ENCODE results near the gene HOXD8. TPM values are rescaled to one million over a fixed set of nuclear protein-coding genes. Genes with fewer than 3 reads are reported as not detected.

Gene HOXD8
- total RNA-seq, 1 donor from 2014 or later: not detected

GRCh38 chr2:176081837-176082524, 47.5 kb upstream of the HOXD8 start:
- Mint-ChIP-seq H3K9me3 (ENCODE audit: low read depth) (no peaks in the 10 kb centered on the region), H3K36me3 (ENCODE audit: low read depth) (peaks cover 6% of the 10 kb centered on the region), H3K4me1 (ENCODE audit: low read depth) (peaks cover 27% of the 10 kb centered on the region), H3K4me3 (ENCODE audit: unreplicated experiment) (no peak overlapping the region), H3K27ac (ENCODE audit: unreplicated experiment) (no peak overlapping the region), H3K27me3 (ENCODE audit: low read depth) (peaks cover 74% of the 10 kb centered on the region)
- DNase-seq (ENCODE audit: low spot score): no peak
- no peak for TF ChIP-seq CTCF (IDR thresholded peaks at IDR 0.05)

GRCh38 chr2:176082525-176082823, 47.0 kb upstream of the HOXD8 start:
- Mint-ChIP-seq H3K27me3 (ENCODE audit: low read depth) (peaks cover 74% of the 10 kb centered on the region), H3K9me3 (ENCODE audit: low read depth) (no peaks in the 10 kb centered on the region), H3K27ac (ENCODE audit: unreplicated experiment) (no peak overlapping the region), H3K4me1 (ENCODE audit: low read depth) (peaks cover 27% of the 10 kb centered on the region), H3K4me3 (ENCODE audit: unreplicated experiment) (no peak overlapping the region), H3K36me3 (ENCODE audit: low read depth) (peaks cover 6% of the 10 kb centered on the region)
- no peak for TF ChIP-seq CTCF (IDR thresholded peaks at IDR 0.05)
- no peak for DNase-seq (ENCODE audit: low spot score)

GRCh38 chr2:176082824-176083751, 46.4 kb upstream of the HOXD8 start:
- Mint-ChIP-seq H3K27ac (ENCODE audit: unreplicated experiment) (no peak overlapping the region), H3K27me3 (ENCODE audit: low read depth) (peaks cover 81% of the 10 kb centered on the region), H3K4me3 (ENCODE audit: unreplicated experiment) (no peak overlapping the region), H3K4me1 (ENCODE audit: low read depth) (peaks cover 30% of the 10 kb centered on the region), H3K36me3 (ENCODE audit: low read depth) (peaks cover 6% of the 10 kb centered on the region), H3K9me3 (ENCODE audit: low read depth) (no peaks in the 10 kb centered on the region)
- DNase-seq (ENCODE audit: low spot score): no peak
- TF ChIP-seq CTCF (IDR thresholded peaks at IDR 0.05): no peak

GRCh38 chr2:176083796-176084261, 45.7 kb upstream of the HOXD8 start, which contains the start of gene EVX2:
TSS of gene EVX2 (minus strand) at chr2:176083962. CDS start at chr2:176083776, 186 bp downstream.
- H3K4me1 Mint-ChIP-seq (ENCODE audit: low read depth): peaks cover 34% of the 10 kb centered on the region
- H3K27ac Mint-ChIP-seq (ENCODE audit: unreplicated experiment): no peak within 1 kb of the TSS
- peaks cover 81% of the 10 kb centered on the region for H3K27me3 Mint-ChIP-seq (ENCODE audit: low read depth)
- DNase-seq (ENCODE audit: low spot score): no peak
- H3K9me3 Mint-ChIP-seq (ENCODE audit: low read depth): no peaks in the 10 kb centered on the region
- peaks cover 6% of the 10 kb centered on the region for H3K36me3 Mint-ChIP-seq (ENCODE audit: low read depth)
- no peak for TF ChIP-seq CTCF (IDR thresholded peaks at IDR 0.05)
- H3K4me3 Mint-ChIP-seq (ENCODE audit: unreplicated experiment): no peak within 1 kb of the TSS

GRCh38 chr2:176084611-176085119, 44.8 kb upstream of the HOXD8 start:
- peaks cover 2% of the 10 kb centered on the region for H3K36me3 Mint-ChIP-seq (ENCODE audit: low read depth)
- no peaks in the 10 kb centered on the region for H3K9me3 Mint-ChIP-seq (ENCODE audit: low read depth)
- no peak overlapping the region for H3K27ac Mint-ChIP-seq (ENCODE audit: unreplicated experiment)
- no peak overlapping the region for H3K4me3 Mint-ChIP-seq (ENCODE audit: unreplicated experiment)
- peaks cover 27% of the 10 kb centered on the region for H3K4me1 Mint-ChIP-seq (ENCODE audit: low read depth)
- no peak for DNase-seq (ENCODE audit: low spot score)
- peaks cover 81% of the 10 kb centered on the region for H3K27me3 Mint-ChIP-seq (ENCODE audit: low read depth)
- no peak for TF ChIP-seq CTCF (IDR thresholded peaks at IDR 0.05)
